SK-N-SH treated with all-trans-retinoic acid at 6 μM for 48 hours (cell line): ENCODE data around the gene BCAP29.

ENCODE experiments used
- ATAC-seq: fragments of 200-7000 bp; cut with Tn5 transposase; 3 replicates; pipeline ENCODE4 v1.9.1; 2020; ENCODE audit warnings: mild to moderate bottlenecking, moderate library complexity
- BACH2 ChIP-seq: fragments of 250-450 bp; sonication (Bioruptor Pico); IDR thresholded peaks from 2 replicates; pipeline ENCODE4 v1.9.0; 2021; ENCODE audit warnings: mild to moderate bottlenecking, borderline replicate concordance
- CSDC2 ChIP-seq: fragments of 250-450 bp; sonication (Bioruptor Pico); IDR thresholded peaks from 2 replicates; pipeline ENCODE4 v1.5.0; 2020; ENCODE audit warnings: mild to moderate bottlenecking, moderate library complexity
- ESRRG ChIP-seq: fragments of 250-450 bp; sonication (Bioruptor Pico); IDR thresholded peaks from 2 replicates; pipeline ENCODE4 v1.6.1; 2021; ENCODE audit warnings: mild to moderate bottlenecking
- GLIS3 ChIP-seq: fragments of 250-450 bp; sonication (Bioruptor Pico); IDR thresholded peaks from 2 replicates; pipeline ENCODE4 v1.5.0; 2020; ENCODE audit warnings: mild to moderate bottlenecking, moderate library complexity
- ISL1 ChIP-seq: fragments of 250-450 bp; sonication (Bioruptor Pico); IDR thresholded peaks from 2 replicates; pipeline ENCODE4 v2.1.2; 2022; ENCODE audit warnings: mild to moderate bottlenecking, moderate library complexity
- PPARA ChIP-seq: fragments of 250-450 bp; sonication (Bioruptor Pico); IDR thresholded peaks from 2 replicates; pipeline ENCODE4 v1.5.0; 2020; ENCODE audit warnings: mild to moderate bottlenecking, borderline replicate concordance
- RARB ChIP-seq: fragments of 250-450 bp; sonication (Bioruptor Pico); IDR thresholded peaks from 2 replicates; pipeline ENCODE4 v1.8.0; 2021; ENCODE audit warnings: mild to moderate bottlenecking, moderate library complexity
- SNAI2 ChIP-seq: fragments of 250-450 bp; sonication (Bioruptor Pico); IDR thresholded peaks from 2 replicates; pipeline ENCODE4 v1.5.0; 2020; ENCODE audit warnings: mild to moderate bottlenecking, moderate library complexity
- TCF4 ChIP-seq: fragments of 250-450 bp; sonication (Bioruptor Pico); IDR thresholded peaks from 2 replicates; pipeline ENCODE4 v1.8.0; 2021; ENCODE audit warnings: mild to moderate bottlenecking, moderate library complexity, borderline replicate concordance
- TOX ChIP-seq: fragments of 250-450 bp; sonication (Bioruptor Pico); IDR thresholded peaks from 2 replicates; pipeline ENCODE4 v1.8.0; 2021; ENCODE audit warnings: mild to moderate bottlenecking, moderate library complexity, borderline replicate concordance
- ZC3H10 ChIP-seq: fragments of 250-450 bp; sonication (Bioruptor Pico); IDR thresholded peaks from 2 replicates; pipeline ENCODE4 v1.5.1; 2021; ENCODE audit warnings: mild to moderate bottlenecking, moderate library complexity
- ZFP3 ChIP-seq: fragments of 250-450 bp; sonication (Bioruptor Pico); IDR thresholded peaks from 2 replicates; pipeline ENCODE4 v1.5.0; 2020; ENCODE audit warnings: mild to moderate bottlenecking, moderate library complexity
- ZFP30 ChIP-seq: fragments of 450-650 bp; formaldehyde crosslinking; IDR thresholded peaks from 2 replicates; pipeline ENCODE4 v1.5.0; 2022; ENCODE audit warnings: mild to moderate bottlenecking, moderate library complexity
- ZNF565 ChIP-seq: fragments of 450-650 bp; formaldehyde crosslinking; conservative IDR thresholded peaks from 2 replicates; pipeline ENCODE4 v1.5.0; 2020; ENCODE audit warnings: low read depth, mild to moderate bottlenecking, moderate library complexity
- ZNF70 ChIP-seq: fragments of 450-650 bp; formaldehyde crosslinking; IDR thresholded peaks from 2 replicates; pipeline ENCODE4 v1.5.0; 2020; ENCODE audit warnings: mild to moderate bottlenecking, moderate library complexity
- ZNF8 ChIP-seq: fragments of 450-650 bp; formaldehyde crosslinking; IDR thresholded peaks from 2 replicates; pipeline ENCODE4 v1.5.0; 2020; ENCODE audit warnings: mild to moderate bottlenecking, moderate library complexity
- TF ChIP-seq, protein P1 (sequence below): fragments of 250-450 bp; sonication (Bioruptor Pico); IDR thresholded peaks from 2 replicates; pipeline ENCODE4 v1.8.0; 2020; ENCODE audit warnings: mild to moderate bottlenecking, moderate library complexity, borderline replicate concordance
- TF ChIP-seq, protein P2 (sequence below): fragments of 250-450 bp; sonication (Bioruptor Pico); IDR thresholded peaks from 2 replicates; pipeline ENCODE4 v1.5.0; 2020; ENCODE audit warnings: mild to moderate bottlenecking, moderate library complexity
- TF ChIP-seq, protein P3 (sequence below): fragments of 250-450 bp; sonication (Bioruptor Pico); IDR thresholded peaks from 2 replicates; pipeline ENCODE4 v1.5.1; 2020; ENCODE audit warnings: low read depth, mild to moderate bottlenecking, moderate library complexity
- TF ChIP-seq, protein P4 (sequence below): fragments of 250-450 bp; sonication (Bioruptor Pico); IDR thresholded peaks from 2 replicates; pipeline ENCODE4 v1.8.0; 2021; ENCODE audit warnings: low read depth, mild to moderate bottlenecking, moderate library complexity, borderline replicate concordance

Gene BCAP29

GRCh38 chr7:107663196-107663595 lies 83.2 kb downstream of the BCAP29 start:
- ATAC-seq, result no peak
- TF ChIP-seq GLIS3 (CRISPR knock-in tag), result no peak
- TF ChIP-seq, all 23 proteins: peak for 0

- no peak for ATAC-seq
- no peak for TF ChIP-seq ZFP30 (CRISPR knock-in tag)
- TF ChIP-seq, protein P1, sequence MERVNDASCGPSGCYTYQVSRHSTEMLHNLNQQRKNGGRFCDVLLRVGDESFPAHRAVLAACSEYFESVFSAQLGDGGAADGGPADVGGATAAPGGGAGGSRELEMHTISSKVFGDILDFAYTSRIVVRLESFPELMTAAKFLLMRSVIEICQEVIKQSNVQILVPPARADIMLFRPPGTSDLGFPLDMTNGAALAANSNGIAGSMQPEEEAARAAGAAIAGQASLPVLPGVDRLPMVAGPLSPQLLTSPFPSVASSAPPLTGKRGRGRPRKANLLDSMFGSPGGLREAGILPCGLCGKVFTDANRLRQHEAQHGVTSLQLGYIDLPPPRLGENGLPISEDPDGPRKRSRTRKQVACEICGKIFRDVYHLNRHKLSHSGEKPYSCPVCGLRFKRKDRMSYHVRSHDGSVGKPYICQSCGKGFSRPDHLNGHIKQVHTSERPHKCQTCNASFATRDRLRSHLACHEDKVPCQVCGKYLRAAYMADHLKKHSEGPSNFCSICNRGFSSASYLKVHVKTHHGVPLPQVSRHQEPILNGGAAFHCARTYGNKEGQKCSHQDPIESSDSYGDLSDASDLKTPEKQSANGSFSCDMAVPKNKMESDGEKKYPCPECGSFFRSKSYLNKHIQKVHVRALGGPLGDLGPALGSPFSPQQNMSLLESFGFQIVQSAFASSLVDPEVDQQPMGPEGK (CRISPR knock-in tag), result no peak
- no peak for TF ChIP-seq ZNF8 (CRISPR knock-in tag)
- no peak for TF ChIP-seq ZFP3 (CRISPR knock-in tag)
- TF ChIP-seq ISL1 (CRISPR knock-in tag), result no peak
- TF ChIP-seq ZNF70 (CRISPR knock-in tag), result no peak
- TF ChIP-seq, protein P2, sequence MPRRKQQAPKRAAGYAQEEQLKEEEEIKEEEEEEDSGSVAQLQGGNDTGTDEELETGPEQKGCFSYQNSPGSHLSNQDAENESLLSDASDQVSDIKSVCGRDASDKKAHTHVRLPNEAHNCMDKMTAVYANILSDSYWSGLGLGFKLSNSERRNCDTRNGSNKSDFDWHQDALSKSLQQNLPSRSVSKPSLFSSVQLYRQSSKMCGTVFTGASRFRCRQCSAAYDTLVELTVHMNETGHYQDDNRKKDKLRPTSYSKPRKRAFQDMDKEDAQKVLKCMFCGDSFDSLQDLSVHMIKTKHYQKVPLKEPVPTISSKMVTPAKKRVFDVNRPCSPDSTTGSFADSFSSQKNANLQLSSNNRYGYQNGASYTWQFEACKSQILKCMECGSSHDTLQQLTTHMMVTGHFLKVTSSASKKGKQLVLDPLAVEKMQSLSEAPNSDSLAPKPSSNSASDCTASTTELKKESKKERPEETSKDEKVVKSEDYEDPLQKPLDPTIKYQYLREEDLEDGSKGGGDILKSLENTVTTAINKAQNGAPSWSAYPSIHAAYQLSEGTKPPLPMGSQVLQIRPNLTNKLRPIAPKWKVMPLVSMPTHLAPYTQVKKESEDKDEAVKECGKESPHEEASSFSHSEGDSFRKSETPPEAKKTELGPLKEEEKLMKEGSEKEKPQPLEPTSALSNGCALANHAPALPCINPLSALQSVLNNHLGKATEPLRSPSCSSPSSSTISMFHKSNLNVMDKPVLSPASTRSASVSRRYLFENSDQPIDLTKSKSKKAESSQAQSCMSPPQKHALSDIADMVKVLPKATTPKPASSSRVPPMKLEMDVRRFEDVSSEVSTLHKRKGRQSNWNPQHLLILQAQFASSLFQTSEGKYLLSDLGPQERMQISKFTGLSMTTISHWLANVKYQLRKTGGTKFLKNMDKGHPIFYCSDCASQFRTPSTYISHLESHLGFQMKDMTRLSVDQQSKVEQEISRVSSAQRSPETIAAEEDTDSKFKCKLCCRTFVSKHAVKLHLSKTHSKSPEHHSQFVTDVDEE (CRISPR knock-in tag), result no peak
- TF ChIP-seq TOX, result no peak
- TF ChIP-seq, protein P3, sequence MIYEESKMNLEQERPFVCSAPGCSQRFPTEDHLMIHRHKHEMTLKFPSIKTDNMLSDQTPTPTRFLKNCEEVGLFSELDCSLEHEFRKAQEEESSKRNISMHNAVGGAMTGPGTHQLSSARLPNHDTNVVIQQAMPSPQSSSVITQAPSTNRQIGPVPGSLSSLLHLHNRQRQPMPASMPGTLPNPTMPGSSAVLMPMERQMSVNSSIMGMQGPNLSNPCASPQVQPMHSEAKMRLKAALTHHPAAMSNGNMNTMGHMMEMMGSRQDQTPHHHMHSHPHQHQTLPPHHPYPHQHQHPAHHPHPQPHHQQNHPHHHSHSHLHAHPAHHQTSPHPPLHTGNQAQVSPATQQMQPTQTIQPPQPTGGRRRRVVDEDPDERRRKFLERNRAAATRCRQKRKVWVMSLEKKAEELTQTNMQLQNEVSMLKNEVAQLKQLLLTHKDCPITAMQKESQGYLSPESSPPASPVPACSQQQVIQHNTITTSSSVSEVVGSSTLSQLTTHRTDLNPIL (CRISPR knock-in tag), result no peak
- no peak for TF ChIP-seq TCF4
- TF ChIP-seq ESRRG, result no peak
- no peak for TF ChIP-seq RARB (CRISPR knock-in tag)
- no peak for TF ChIP-seq PPARA
- no peak for TF ChIP-seq GLIS3 (CRISPR knock-in tag)
- no peak for TF ChIP-seq BACH2
- TF ChIP-seq SNAI2 (CRISPR knock-in tag), result no peak
- no peak for TF ChIP-seq ZC3H10 (CRISPR knock-in tag)
- TF ChIP-seq, all 23 proteins: peak for 0
Measured at GRCh38 chr7:107666790-107667189, 86.7 kb downstream of the BCAP29 start.

DNA sequence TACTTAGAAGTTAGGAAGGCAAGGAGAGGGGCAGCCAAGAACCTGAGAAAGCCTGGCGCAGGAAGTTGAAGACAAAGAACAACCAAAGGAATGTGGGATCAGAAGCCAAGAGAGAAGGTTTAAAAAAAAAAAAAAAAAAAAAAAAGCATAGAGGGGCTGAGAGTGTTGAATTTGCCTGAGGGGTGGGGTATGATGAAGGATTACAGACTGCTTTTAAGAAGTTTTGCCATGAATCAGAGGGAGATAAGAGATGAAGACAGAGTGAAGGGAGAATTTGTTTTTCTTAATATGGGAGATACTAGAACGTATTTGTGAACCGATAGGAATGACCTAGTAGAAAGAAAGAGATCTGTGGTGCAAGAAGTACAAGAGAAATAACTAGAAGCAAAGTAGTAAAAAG lies 87.3 kb downstream of the BCAP29 start:
- no peak for ATAC-seq
- TF ChIP-seq, protein P2 (CRISPR knock-in tag), result no peak
- TF ChIP-seq, protein P4, sequence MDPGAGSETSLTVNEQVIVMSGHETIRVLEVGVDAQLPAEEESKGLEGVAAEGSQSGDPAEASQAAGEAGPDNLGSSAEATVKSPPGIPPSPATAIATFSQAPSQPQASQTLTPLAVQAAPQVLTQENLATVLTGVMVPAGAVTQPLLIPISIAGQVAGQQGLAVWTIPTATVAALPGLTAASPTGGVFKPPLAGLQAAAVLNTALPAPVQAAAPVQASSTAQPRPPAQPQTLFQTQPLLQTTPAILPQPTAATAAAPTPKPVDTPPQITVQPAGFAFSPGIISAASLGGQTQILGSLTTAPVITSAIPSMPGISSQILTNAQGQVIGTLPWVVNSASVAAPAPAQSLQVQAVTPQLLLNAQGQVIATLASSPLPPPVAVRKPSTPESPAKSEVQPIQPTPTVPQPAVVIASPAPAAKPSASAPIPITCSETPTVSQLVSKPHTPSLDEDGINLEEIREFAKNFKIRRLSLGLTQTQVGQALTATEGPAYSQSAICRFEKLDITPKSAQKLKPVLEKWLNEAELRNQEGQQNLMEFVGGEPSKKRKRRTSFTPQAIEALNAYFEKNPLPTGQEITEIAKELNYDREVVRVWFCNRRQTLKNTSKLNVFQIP (CRISPR knock-in tag), result no peak
- TF ChIP-seq RARB (CRISPR knock-in tag) (no peak), ZNF565 (CRISPR knock-in tag) (no peak)

- no peak for ATAC-seq
- TF ChIP-seq, protein P2 (CRISPR knock-in tag), result no peak
- TF ChIP-seq PPARA, result no peak
- no peak for TF ChIP-seq CSDC2 (CRISPR knock-in tag)
- no peak for TF ChIP-seq RARB (CRISPR knock-in tag)
- TF ChIP-seq, protein P3 (CRISPR knock-in tag), result no peak
- TF ChIP-seq, protein P4 (CRISPR knock-in tag), result no peak
- no peak for TF ChIP-seq ZNF8 (CRISPR knock-in tag)
- TF ChIP-seq ZFP3 (CRISPR knock-in tag), result no peak
- no peak for TF ChIP-seq ESRRG
Measured at GRCh38 chr7:107668296-107668695, 88.2 kb downstream of the BCAP29 start.
